H9 (cell line): ENCODE measurements around the gene LDB3. TPM values are rescaled to one million over a fixed set of nuclear protein-coding genes. Genes with fewer than 3 reads are reported as not detected.

Experiments used
- DNase-seq: peaks from one replicate; pipeline ENCODE4 v3.0.0-alpha.2; 2017
- H2AFZ ChIP-seq: one replicate; pipeline ENCODE4 v1.6.1; 2013; ENCODE audit warnings: mild to moderate bottlenecking, low read length, control low read depth, moderate library complexity
- H2AK5ac ChIP-seq: 2 replicates; pipeline ENCODE4 v1.6.1; 2013; ENCODE audit warnings: low read length, control low read depth, mixed read lengths; ENCODE audit not compliant: insufficient read length
- H2BK120ac ChIP-seq: one replicate; pipeline ENCODE4 v1.6.1; 2013; ENCODE audit warnings: low read depth, mild to moderate bottlenecking, low read length, control low read depth, inconsistent platforms; ENCODE audit not compliant: poor library complexity, severe bottlenecking
- H2BK12ac ChIP-seq: 2 replicates; pipeline ENCODE4 v1.6.1; 2013; ENCODE audit warnings: low read length, control low read depth, mixed read lengths, low read depth; ENCODE audit not compliant: insufficient read length
- H2BK15ac ChIP-seq: 2 replicates; pipeline ENCODE4 v1.6.1; 2013; ENCODE audit warnings: low read depth, low read length, control low read depth
- H2BK20ac ChIP-seq: one replicate; pipeline ENCODE4 v1.6.1; 2013; ENCODE audit warnings: low read depth, mild to moderate bottlenecking, low read length, control low read depth, inconsistent platforms; ENCODE audit not compliant: poor library complexity, severe bottlenecking
- H2BK5ac ChIP-seq: 2 replicates; pipeline ENCODE4 v1.6.1; 2013; ENCODE audit warnings: low read length, control low read depth, mixed read lengths; ENCODE audit not compliant: insufficient read length
- H3K14ac ChIP-seq: 2 replicates; pipeline ENCODE4 v1.6.1; 2013; ENCODE audit warnings: low read length, control low read depth; ENCODE audit not compliant: insufficient read depth
- H3K18ac ChIP-seq: 2 replicates; pipeline ENCODE4 v1.6.1; 2013; ENCODE audit warnings: low read depth, mild to moderate bottlenecking, mixed read lengths, low read length, control low read depth; ENCODE audit not compliant: insufficient read length
- H3K23ac ChIP-seq: 2 replicates; pipeline ENCODE4 v1.6.1; 2013; ENCODE audit warnings: low read length, control low read depth, mixed read lengths, low read depth; ENCODE audit not compliant: insufficient read length
- H3K23me2 ChIP-seq: 2 replicates; pipeline ENCODE4 v1.6.1; 2013; ENCODE audit warnings: low read depth, mild to moderate bottlenecking, mixed read lengths, low read length, control low read depth; ENCODE audit not compliant: insufficient read length, poor library complexity, severe bottlenecking
- H3K27ac ChIP-seq: 2 replicates; pipeline ENCODE4 v1.5.1; 2013; ENCODE audit warnings: low read length, control low read depth, mixed read lengths, low read depth; ENCODE audit not compliant: insufficient read length
- H3K27me3 ChIP-seq: 2 replicates; pipeline ENCODE4 v1.6.1; 2013; ENCODE audit warnings: low read length, control low read depth, inconsistent platforms; ENCODE audit not compliant: insufficient read depth
- H3K4ac ChIP-seq: 2 replicates; pipeline ENCODE4 v1.6.1; 2013; ENCODE audit warnings: low read depth, mild to moderate bottlenecking, control low read depth, inconsistent platforms, low read length, moderate library complexity
- H3K4me1 ChIP-seq: 2 replicates; pipeline ENCODE4 v1.6.1; 2013; ENCODE audit warnings: low read length, control low read depth, inconsistent platforms; ENCODE audit not compliant: insufficient read depth
- H3K4me2 ChIP-seq: 2 replicates; pipeline ENCODE4 v1.6.1; 2013; ENCODE audit warnings: low read length, control low read depth, mixed read lengths; ENCODE audit not compliant: insufficient read length, insufficient read depth
- H3K56ac ChIP-seq: 2 replicates; pipeline ENCODE4 v1.6.1; 2013; ENCODE audit warnings: low read depth, mild to moderate bottlenecking, mixed read lengths, low read length, control low read depth; ENCODE audit not compliant: insufficient read length
- H3K79me1 ChIP-seq: 2 replicates; pipeline ENCODE4 v1.6.1; 2013; ENCODE audit warnings: low read depth, mild to moderate bottlenecking, moderate library complexity, low read length, control low read depth, inconsistent platforms; ENCODE audit not compliant: insufficient read depth, poor library complexity, severe bottlenecking
- H3K79me2 ChIP-seq: 2 replicates; pipeline ENCODE4 v1.6.1; 2013; ENCODE audit warnings: low read length, control low read depth, inconsistent platforms; ENCODE audit not compliant: insufficient read depth
- H3K9ac ChIP-seq: 2 replicates; pipeline ENCODE4 v1.6.1; 2013; ENCODE audit warnings: low read length, control low read depth, mixed read lengths; ENCODE audit not compliant: insufficient read length; ENCODE audit errors: extremely low read depth
- H3K9me3 ChIP-seq: one replicate; pipeline ENCODE4 v1.6.1; 2013; ENCODE audit warnings: low read depth, low read length, inconsistent platforms; ENCODE audit not compliant: control insufficient read depth
- H3T11ph ChIP-seq: one replicate; pipeline ENCODE4 v1.6.1; 2013; ENCODE audit warnings: mild to moderate bottlenecking, low read length, control low read depth, inconsistent platforms
- H4K20me1 ChIP-seq: one replicate; pipeline ENCODE4 v1.6.1; 2013; ENCODE audit not compliant: control insufficient read depth, insufficient read length, insufficient read depth
- H4K5ac ChIP-seq: 2 replicates; pipeline ENCODE4 v1.6.1; 2013; ENCODE audit warnings: low read depth, mild to moderate bottlenecking, mixed read lengths, low read length, control low read depth; ENCODE audit not compliant: insufficient read length
- H4K8ac ChIP-seq: replicated peaks from 2 replicates; pipeline ENCODE4 v1.6.1; 2013; ENCODE audit warnings: low read length, control low read depth, mixed read lengths, low read depth; ENCODE audit not compliant: insufficient read length
- H4K91ac ChIP-seq: 2 replicates; pipeline ENCODE4 v1.6.1; 2013; ENCODE audit warnings: low read depth, mild to moderate bottlenecking, moderate library complexity, mixed read lengths, low read length, control low read depth; ENCODE audit not compliant: insufficient read length
- H3K27ac Mint-ChIP-seq, 3 experiments: 2 replicates in 2 of 3; 3 replicates in 1 of 3; pipeline ENCODE4 v1.8.0; 2020 to 2021; ENCODE audit warnings: mixed read lengths in 3 of 3, mild to moderate bottlenecking in 1 of 3, moderate library complexity in 1 of 3
- H3K27me3 Mint-ChIP-seq: 2 replicates; pipeline ENCODE4 v1.8.0; 2021; ENCODE audit warnings: low read depth, mild to moderate bottlenecking, moderate library complexity, mixed read lengths
- H3K36me3 Mint-ChIP-seq, 3 experiments: 2 replicates in 2 of 3; 3 replicates in 1 of 3; pipeline ENCODE4 v1.8.0; 2020 to 2021; ENCODE audit warnings: low read depth in 3 of 3, mixed read lengths in 3 of 3; ENCODE audit not compliant: insufficient read depth in 1 of 3
- H3K4me1 Mint-ChIP-seq, 2 experiments: 2 replicates each; pipeline ENCODE4 v1.8.0; 2020; ENCODE audit warnings: mixed read lengths in 2 of 2
- H3K4me3 Mint-ChIP-seq, 2 experiments: 2 replicates in 1 of 2; 3 replicates in 1 of 2; pipeline ENCODE4 v1.8.0; 2020 to 2021; ENCODE audit warnings: mild to moderate bottlenecking in 2 of 2, mixed read lengths in 2 of 2, moderate library complexity in 1 of 2
- H3K9me3 Mint-ChIP-seq, 2 experiments: 2 replicates in 1 of 2; 3 replicates in 1 of 2; pipeline ENCODE4 v1.8.0; 2020; ENCODE audit warnings: mild to moderate bottlenecking in 2 of 2, mixed read lengths in 2 of 2, moderate library complexity in 1 of 2
- WGBS: extraction: QIAGEN DNeasy Blood & Tissue Kit; methylation state at CpG from one replicate; pipeline ENCODE4 v1.1.7; 2013; ENCODE audit warnings: missing lambda C conversion rate, low lambda C conversion rate, mixed read lengths; ENCODE audit not compliant: insufficient read length; ENCODE audit errors: extremely low coverage; 5-methylcytosine and 5-hydroxymethylcytosine counted together
- total RNA-seq: library from RNA; stranded (reverse); gene quantifications from 2 replicates; pipeline ENCODE4 v1.2.1, GENCODE V29; 2021
- TF ChIP-seq, protein P1 (sequence below): fragments of 200-600 bp; sonication (generic); conservative IDR thresholded peaks from 3 replicates; pipeline ENCODE4 v1.8.0; 2021; ENCODE audit warnings: antibody characterized with exemption, mild to moderate bottlenecking

LDB3 gene
- total RNA-seq, 1 experiment from 2014 or later = 0.17 TPM

DNA sequence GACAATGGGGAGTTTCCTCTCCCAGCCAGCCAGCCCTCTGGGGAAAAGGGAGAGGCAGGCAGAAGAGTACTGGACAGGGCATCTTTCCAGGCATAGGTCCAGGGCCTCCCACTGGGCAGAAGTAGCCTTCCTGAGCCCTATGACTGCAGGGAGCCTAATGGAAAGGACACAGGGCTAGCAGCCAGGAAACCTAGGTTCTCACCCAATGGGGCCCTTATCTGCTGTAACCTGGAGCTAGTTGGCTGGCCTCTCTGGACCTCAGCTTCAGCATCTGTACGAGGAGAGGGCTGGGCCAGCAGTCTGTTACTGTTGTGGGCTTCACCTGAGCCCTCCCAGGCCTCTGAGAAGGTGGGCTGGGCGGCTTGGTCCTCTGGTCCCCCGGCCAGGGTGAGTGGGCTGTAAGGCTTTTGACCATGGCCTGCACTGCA lies 22.4 kb downstream of the LDB3 start:
- Mint-ChIP-seq H3K36me3 (no peaks in the 10 kb centered on the region), H3K4me3 (no peak overlapping the region), H3K27ac (0 out of 7 replicates have a peak overlapping the region, but pooled peaks of 1 of the 3 experiments have one; percentile 73), H3K27me3 (peaks cover 8% of the 10 kb centered on the region), H3K9me3 (no peaks in the 10 kb centered on the region), H3K4me1 (peaks cover 31 to 35% of the 10 kb centered on the region in 2 experiments)
- Histone ChIP-seq H3K23me2 (no peaks in the 10 kb centered on the region), H2BK12ac (no peak overlapping the region), H3K23ac (no peak overlapping the region), H3K79me1 (no peaks in the 10 kb centered on the region), H2BK15ac (no peak overlapping the region), H4K5ac (no peak overlapping the region), H3K56ac (no peak overlapping the region), H4K91ac (no peak overlapping the region), H2BK120ac (no peak overlapping the region), H3K9me3 (no peaks in the 10 kb centered on the region), H3K14ac (no peak overlapping the region), H4K20me1 (no peaks in the 10 kb centered on the region), H3K4me2 (no peak overlapping the region), H3K4ac (no peak overlapping the region), H2BK20ac (no peak overlapping the region), H3K79me2 (no peaks in the 10 kb centered on the region), H3K18ac (no peak overlapping the region), H2AK5ac (no peak overlapping the region), H3T11ph (no peak overlapping the region), H3K27me3 (no peaks in the 10 kb centered on the region), H2AFZ (no peak overlapping the region), H3K9ac (no peak overlapping the region), H3K27ac (no peak overlapping the region), H4K8ac (no peak overlapping the region), H3K4me1 (peaks cover 4% of the 10 kb centered on the region; the same call in 1 of the 2 replicates), H2BK5ac (no peak overlapping the region)
- DNase-seq = no peak
- TF ChIP-seq, protein P1, sequence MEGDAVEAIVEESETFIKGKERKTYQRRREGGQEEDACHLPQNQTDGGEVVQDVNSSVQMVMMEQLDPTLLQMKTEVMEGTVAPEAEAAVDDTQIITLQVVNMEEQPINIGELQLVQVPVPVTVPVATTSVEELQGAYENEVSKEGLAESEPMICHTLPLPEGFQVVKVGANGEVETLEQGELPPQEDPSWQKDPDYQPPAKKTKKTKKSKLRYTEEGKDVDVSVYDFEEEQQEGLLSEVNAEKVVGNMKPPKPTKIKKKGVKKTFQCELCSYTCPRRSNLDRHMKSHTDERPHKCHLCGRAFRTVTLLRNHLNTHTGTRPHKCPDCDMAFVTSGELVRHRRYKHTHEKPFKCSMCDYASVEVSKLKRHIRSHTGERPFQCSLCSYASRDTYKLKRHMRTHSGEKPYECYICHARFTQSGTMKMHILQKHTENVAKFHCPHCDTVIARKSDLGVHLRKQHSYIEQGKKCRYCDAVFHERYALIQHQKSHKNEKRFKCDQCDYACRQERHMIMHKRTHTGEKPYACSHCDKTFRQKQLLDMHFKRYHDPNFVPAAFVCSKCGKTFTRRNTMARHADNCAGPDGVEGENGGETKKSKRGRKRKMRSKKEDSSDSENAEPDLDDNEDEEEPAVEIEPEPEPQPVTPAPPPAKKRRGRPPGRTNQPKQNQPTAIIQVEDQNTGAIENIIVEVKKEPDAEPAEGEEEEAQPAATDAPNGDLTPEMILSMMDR = no peak
- no CpG with 5 or more reads among the region's 3 CpGs for WGBS
